Measurements from ENCODE around the gene GFAP. TPM values are rescaled to one million over a fixed set of nuclear protein-coding genes. Genes with fewer than 3 reads are reported as not detected.

GFAP gene
- total RNA-seq, 2 donors from 2014 or later, result 0.35 TPM; not detected in 1

- Mint-ChIP-seq H3K27ac (no peak overlapping the region), H3K27me3 (ENCODE audit: insufficient read depth) (no peaks in the 10 kb centered on the region), H3K4me1 (no peaks in the 10 kb centered on the region), H3K9me3 (no peaks in the 10 kb centered on the region), H3K4me3 (no peak overlapping the region), H3K36me3 (ENCODE audit: low read depth) (peaks cover 71% of the 10 kb centered on the region)
- H3K27ac ChIP-seq (ENCODE audit: low read depth, low read length), result no peak overlapping the region
- no peak overlapping the region for H3K9ac ChIP-seq (ENCODE audit: extremely low read depth, low read length, poor library complexity, severe bottlenecking)
- WGBS, 2 experiments (ENCODE audit: insufficient coverage in 1 of 2, insufficient read length in 1 of 2), result 62 to 74% methylated on average over 4 to 6 of the region's 6 CpGs
- H3K27me3 ChIP-seq (ENCODE audit: control insufficient read depth, insufficient read depth, low read length, poor library complexity, severe bottlenecking), result no peaks in the 10 kb centered on the region
- peak; percentile 70 for DNase-seq
- TF ChIP-seq CTCF (conservative IDR thresholded peaks at IDR 0.05), result peak; percentile 83
- no peaks in the 10 kb centered on the region for H3K9me3 ChIP-seq (ENCODE audit: control insufficient read depth, low read length)
- peaks cover 91% of the 10 kb centered on the region for H3K36me3 ChIP-seq (ENCODE audit: control insufficient read depth, insufficient read depth, low read length)
- no peaks in the 10 kb centered on the region for H3K4me1 ChIP-seq (ENCODE audit: control insufficient read depth, insufficient read depth, low read length)
- no peak overlapping the region for H3K4me3 ChIP-seq (ENCODE audit: low read length)
These were observed 36.6 kb downstream of the GFAP start for GRCh38 chr17:44878627-44879221.

GRCh38 chr17:44877121-44877520 lies 38.2 kb downstream of the GFAP start:
- Mint-ChIP-seq H3K4me3 (no peak overlapping the region), H3K4me1 (no peaks in the 10 kb centered on the region), H3K27me3 (ENCODE audit: insufficient read depth) (no peaks in the 10 kb centered on the region), H3K9me3 (no peaks in the 10 kb centered on the region), H3K36me3 (ENCODE audit: low read depth) (peaks cover 69% of the 10 kb centered on the region), H3K27ac (no peak overlapping the region)
- Histone ChIP-seq H3K4me3 (ENCODE audit: low read length) (no peak overlapping the region), H3K36me3 (ENCODE audit: control insufficient read depth, insufficient read depth, low read length) (peaks cover 89% of the 10 kb centered on the region), H3K4me1 (ENCODE audit: control insufficient read depth, insufficient read depth, low read length) (peaks cover 3% of the 10 kb centered on the region), H3K9me3 (ENCODE audit: control insufficient read depth, low read length) (no peaks in the 10 kb centered on the region), H3K9ac (ENCODE audit: extremely low read depth, low read length, poor library complexity, severe bottlenecking) (no peak overlapping the region), H3K27me3 (ENCODE audit: control insufficient read depth, insufficient read depth, low read length, poor library complexity, severe bottlenecking) (no peaks in the 10 kb centered on the region), H3K27ac (ENCODE audit: low read depth, low read length) (no peak overlapping the region)
- no peak for TF ChIP-seq CTCF (conservative IDR thresholded peaks at IDR 0.05)
- no peak for DNase-seq
- WGBS, 2 experiments (ENCODE audit: insufficient coverage in 1 of 2, insufficient read length in 1 of 2), result 90 to 92% methylated on average over 4 to 5 of the region's 5 CpGs

- H3K4me3 ChIP-seq (ENCODE audit: low read length), result no peak overlapping the region
- no peak overlapping the region for H3K27ac ChIP-seq (ENCODE audit: low read depth, low read length)
- no peak overlapping the region for H3K9ac ChIP-seq (ENCODE audit: extremely low read depth, low read length, poor library complexity, severe bottlenecking)
- H3K27me3 Mint-ChIP-seq (ENCODE audit: insufficient read depth), result no peaks in the 10 kb centered on the region
- WGBS, 2 experiments (ENCODE audit: insufficient coverage in 1 of 2, insufficient read length in 1 of 2), result 96% methylated on average over 5 to 6 of the region's 6 CpGs
- peaks cover 73% of the 10 kb centered on the region for H3K36me3 Mint-ChIP-seq (ENCODE audit: low read depth)
- H3K4me1 Mint-ChIP-seq, result no peaks in the 10 kb centered on the region
- H3K9me3 Mint-ChIP-seq, result no peaks in the 10 kb centered on the region
- DNase-seq, result no peak
- H3K9me3 ChIP-seq (ENCODE audit: control insufficient read depth, low read length), result no peaks in the 10 kb centered on the region
- TF ChIP-seq CTCF (conservative IDR thresholded peaks at IDR 0.05), result no peak
- peaks cover 3% of the 10 kb centered on the region for H3K4me1 ChIP-seq (ENCODE audit: control insufficient read depth, insufficient read depth, low read length)
- H3K36me3 ChIP-seq (ENCODE audit: control insufficient read depth, insufficient read depth, low read length), result peaks cover 84% of the 10 kb centered on the region
- H3K27ac Mint-ChIP-seq, result no peak overlapping the region
- H3K27me3 ChIP-seq (ENCODE audit: control insufficient read depth, insufficient read depth, low read length, poor library complexity, severe bottlenecking), result no peaks in the 10 kb centered on the region
- H3K4me3 Mint-ChIP-seq, result no peak overlapping the region
These were observed 39.5 kb downstream of the GFAP start for GRCh38 chr17:44875761-44876160.
